D721Med (cell line): Measurements from ENCODE around the gene TIMM13.
"Not testable (repeated sequence)": the region's sequence is repeated elsewhere in the genome, so short reads cannot be mapped to it uniquely, and the experiment has no call there.

Experiments used
- DNase-seq: peaks from one replicate; pipeline ENCODE4 v3.0.0; 2011; ENCODE audit warnings: low spot score; ENCODE audit not compliant: insufficient read length
- FAIRE-seq: peaks from 2 replicates; lab custom pipeline; 2011; peaks lifted over from hg19 to GRCh38; lab: Jason Lieb, UNC
- TF ChIP-seq, protein P1 (sequence below): IDR thresholded peaks from 2 replicates; pipeline ENCODE4 v1.5.1; 2012; ENCODE audit warnings: mild to moderate bottlenecking, control low read depth; ENCODE audit not compliant: insufficient read depth; ENCODE audit errors: missing control alignments

Gene TIMM13

DNA sequence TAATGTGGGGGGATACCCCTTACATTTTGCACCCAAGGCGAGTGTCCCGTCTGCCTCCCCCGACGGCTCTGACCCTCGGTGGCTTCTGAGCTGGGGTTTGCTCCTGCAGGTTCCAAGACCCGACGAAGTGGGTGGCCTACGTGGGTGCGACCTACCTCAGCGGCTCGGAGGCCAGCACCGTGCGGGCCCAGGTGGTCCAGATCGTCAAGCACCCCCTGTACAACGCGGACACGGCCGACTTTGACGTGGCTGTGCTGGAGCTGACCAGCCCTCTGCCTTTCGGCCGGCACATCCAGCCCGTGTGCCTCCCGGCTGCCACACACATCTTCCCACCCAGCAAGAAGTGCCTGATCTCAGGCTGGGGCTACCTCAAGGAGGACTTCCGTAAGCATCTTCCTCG, 19.1 kb downstream of the TIMM13 start:
- DNase-seq (no peak), FAIRE-seq (no peak)
- TF ChIP-seq, protein P1, sequence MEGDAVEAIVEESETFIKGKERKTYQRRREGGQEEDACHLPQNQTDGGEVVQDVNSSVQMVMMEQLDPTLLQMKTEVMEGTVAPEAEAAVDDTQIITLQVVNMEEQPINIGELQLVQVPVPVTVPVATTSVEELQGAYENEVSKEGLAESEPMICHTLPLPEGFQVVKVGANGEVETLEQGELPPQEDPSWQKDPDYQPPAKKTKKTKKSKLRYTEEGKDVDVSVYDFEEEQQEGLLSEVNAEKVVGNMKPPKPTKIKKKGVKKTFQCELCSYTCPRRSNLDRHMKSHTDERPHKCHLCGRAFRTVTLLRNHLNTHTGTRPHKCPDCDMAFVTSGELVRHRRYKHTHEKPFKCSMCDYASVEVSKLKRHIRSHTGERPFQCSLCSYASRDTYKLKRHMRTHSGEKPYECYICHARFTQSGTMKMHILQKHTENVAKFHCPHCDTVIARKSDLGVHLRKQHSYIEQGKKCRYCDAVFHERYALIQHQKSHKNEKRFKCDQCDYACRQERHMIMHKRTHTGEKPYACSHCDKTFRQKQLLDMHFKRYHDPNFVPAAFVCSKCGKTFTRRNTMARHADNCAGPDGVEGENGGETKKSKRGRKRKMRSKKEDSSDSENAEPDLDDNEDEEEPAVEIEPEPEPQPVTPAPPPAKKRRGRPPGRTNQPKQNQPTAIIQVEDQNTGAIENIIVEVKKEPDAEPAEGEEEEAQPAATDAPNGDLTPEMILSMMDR, result no peak

- FAIRE-seq, result no peak
- no peak for DNase-seq
- TF ChIP-seq, protein P1, result no peak
Observed at GRCh38 chr19:2399582-2399981, 27.8 kb downstream of the TIMM13 start.

- TF ChIP-seq, protein P1, result no peak
- no peak for FAIRE-seq
Observed at GRCh38 chr19:2398735-2399305, 28.6 kb downstream of the TIMM13 start.

DNA sequence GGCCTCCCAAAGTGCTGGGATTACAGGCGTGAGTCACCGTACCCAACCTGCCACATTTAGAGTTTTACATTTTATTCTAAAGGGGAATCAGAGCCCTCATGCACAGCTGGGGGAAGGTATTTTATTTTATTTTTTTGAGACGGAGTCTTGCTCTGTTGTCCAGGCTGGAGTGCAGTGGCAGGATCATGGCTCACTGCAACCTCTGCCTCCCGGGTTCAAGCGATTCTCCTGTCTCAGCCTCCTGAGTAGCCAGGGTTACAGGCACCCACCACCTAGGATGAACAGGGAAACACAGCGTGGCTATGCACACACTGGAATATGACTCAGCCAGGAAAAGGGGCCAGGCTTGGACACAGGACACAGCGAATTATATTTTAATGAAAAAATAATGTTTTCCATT, 30.2 kb downstream of the TIMM13 start:
- not testable (repeated sequence) for DNase-seq, FAIRE-seq

More at GRCh38 chr19:2398735-2399305, 28.6 kb downstream of the TIMM13 start:
- no peak for DNase-seq

DNA sequence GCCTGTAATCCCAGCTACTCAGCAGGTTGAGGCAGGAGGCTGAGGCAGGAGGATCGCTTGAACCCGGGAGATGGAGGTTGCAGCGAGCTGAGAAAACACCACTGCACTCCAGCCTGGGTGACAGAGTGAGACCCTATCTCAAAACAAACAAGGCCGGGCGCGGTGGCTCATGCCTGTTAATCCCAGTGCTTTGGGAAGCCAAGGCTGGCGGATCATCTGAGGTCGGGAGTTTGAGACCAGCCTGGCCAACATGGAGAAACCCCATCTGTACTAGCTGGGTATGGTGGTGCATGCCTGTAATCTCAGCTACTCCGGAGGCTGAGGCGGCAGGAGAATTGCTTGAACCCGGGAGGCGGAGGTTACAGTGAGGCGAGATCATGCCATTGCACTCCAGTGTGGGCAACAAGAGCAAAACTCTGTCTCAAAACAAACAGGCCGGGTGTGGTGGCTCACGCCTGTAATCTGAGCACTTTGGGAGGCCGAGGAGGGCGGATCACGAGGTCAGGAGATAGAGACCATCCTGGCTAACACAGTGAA, 32.0 kb downstream of the TIMM13 start:
- DNase-seq, FAIRE-seq: not testable (repeated sequence)

DNA sequence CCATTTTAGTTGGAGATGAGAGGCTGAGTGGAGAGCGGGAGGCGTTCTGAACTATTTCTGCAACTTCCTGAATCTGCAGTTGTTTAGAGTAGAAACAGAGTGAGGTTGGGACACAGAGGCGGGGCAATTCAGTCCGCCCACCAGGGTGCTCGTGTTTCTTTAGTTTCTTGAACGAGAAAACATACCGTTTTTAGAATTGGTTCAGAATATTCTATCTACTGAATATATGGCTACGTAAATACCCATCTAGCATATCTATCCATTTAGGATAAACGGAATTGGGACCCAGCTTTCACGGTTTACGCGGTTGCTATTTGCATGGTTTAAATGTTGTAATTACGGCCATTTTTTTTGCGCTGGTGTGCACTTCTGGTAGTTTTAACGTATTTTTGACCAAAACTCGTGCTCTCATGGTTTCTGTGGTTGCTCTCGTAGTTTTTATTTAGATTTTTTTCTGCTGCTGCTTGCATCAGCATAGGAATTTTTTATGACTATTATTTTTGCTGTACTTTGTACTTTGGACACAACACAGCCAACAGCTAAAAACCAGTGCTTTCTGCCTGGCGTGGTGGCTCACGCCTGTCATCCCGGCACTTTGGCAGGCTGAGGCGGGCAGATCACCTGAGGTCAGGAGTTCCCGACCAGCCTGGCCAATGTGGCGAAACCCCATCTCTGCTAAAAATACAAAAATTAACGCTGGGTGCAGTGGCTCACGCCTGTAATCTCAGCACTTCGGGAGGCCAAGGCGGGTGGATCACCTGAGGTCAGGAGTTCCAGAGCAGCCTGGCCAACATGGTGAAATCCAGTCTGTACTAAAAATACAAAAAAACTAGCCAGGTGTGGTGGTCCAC, 32.7 kb downstream of the TIMM13 start:
- TF ChIP-seq, protein P1, result no peak
- no peak for FAIRE-seq
- DNase-seq, result no peak

DNA sequence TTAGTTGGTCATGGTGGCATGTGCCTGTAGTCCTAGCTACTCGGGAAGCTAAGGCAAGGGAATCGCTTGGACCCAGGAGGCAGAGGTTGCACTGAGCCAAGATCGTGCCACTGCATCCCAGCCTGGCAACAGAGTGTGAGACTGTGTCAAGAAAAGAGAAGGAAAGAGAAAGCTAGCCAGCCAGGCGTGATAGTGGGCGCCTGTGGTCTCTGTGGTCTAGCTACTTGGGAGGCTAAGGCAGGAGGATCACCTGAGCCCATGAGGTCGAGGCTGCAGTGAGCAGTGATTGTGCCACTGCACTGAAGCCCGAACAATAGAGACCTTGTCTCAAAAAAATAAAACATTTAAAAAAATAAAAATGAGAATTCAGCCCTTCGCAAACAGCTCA, 33.3 kb downstream of the TIMM13 start:
- no peak for DNase-seq
- TF ChIP-seq, protein P1, result no peak
- FAIRE-seq, result no peak

- FAIRE-seq, DNase-seq: not testable (repeated sequence)
Observed at GRCh38 chr19:2392899-2393298, 34.5 kb downstream of the TIMM13 start.
